ENCODE measurements around the gene VAV2.

The VAV2 gene

DNA sequence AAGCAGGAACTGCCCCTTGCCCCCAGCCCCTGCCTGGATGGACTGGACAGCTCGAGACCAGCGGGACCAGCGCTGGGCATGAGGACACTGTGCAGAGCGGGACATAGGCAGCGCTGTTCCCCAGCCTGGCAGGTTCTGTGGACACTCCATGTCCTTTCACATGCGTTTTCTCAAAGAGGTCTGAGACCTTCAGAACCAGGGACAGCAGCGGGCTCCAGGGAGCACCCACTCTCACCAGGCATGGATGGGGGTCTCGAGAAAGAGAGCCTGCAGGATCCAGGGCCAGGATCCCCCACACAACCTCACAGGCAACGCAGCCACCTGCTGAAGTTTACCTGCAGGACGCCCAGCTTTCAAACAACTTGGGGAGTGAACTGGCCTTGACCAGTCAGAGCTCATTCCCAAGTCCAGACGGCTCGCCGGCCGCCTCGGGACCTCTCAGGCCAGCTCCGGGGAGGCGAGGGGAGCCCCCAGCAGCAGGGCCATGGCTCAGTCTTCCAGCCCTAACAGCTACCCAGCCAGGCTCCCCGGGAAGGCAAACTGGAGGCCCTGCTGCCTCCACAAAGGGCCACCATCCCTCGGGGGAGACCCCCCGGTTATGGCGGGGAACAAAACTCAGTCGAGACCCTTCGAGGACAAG is 181.4 kb downstream of the VAV2 start:
- DNase-seq, result no peak

DNA sequence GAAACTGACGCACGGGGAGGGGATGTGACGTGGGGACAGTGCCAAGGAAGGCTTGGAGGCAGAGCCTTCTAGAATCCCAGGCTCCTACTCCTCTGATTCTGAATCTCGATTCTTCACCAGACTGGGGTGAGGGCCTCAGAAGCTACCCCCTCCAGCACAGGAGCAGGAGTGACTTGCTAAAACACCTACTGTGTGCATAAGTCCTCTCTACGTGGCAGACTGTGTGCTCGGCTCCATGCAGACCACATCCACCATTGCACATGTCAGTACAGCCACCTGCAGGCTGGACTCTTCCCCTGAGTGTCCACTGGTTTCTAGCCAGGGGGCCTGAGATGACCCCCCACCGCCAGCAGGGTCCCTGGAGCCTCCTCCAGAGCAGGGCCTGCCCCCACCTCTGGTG is 182.8 kb downstream of the VAV2 start:
- DNase-seq, result no peak

DNA sequence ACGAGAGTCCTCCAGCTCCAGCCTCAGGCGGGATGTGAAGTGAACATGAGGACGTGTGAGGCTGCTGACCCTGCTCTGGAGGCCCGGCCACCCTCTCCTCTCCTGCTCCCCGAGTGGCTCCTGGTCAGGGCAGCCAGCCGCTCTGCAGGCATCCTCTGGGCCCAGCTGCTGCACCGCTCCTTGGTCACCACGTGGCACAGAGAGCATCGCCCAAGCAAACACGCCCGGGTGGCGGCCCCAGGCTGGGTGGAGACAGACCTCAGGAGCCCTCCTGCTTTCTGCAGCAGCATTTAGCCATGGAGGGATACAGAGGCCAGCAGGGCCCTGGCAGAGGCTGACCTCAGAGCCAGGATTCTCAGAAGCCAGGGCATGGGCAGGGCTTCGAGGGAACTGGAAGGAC is 184.3 kb downstream of the VAV2 start:
- DNase-seq, result no peak

DNA sequence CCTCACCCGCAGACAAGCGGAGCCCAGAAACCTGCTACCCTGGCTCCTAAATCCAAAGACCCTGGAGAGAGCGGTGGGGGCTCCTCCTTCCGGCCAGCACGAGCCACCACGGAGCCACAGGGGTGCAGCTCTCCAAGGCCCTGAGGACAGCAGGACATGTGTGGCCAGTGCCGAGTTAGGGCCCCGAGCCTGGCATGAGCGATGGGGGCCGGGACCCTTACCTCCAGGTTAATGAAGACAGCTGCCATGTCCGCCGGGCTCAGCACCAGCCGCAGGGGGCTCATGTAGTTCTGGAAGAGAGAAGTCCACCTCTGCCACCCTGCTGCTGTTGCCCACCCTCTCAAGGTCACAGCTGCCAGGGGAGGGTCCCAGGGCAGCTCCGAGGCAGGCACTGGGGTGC is 185.1 kb downstream of the VAV2 start:
- no peak for DNase-seq

DNA sequence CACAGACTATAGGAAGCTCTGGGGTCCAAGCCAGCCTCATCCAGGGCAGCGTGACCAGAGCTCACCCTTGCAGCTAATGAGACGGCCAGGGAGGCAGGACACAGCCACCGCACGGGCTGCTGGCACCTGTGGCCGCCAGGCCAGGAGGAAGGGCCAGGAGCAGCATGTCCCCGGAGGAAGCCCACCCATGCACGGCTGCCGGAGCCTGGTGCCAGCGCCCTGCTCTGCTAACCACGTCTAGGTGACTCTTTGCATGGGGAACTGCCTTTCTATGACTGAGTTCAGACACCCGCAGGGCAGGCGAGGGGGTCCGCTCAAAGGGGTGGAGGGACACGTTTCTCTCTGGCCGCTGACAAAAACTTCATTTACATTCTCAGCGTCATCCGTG is 185.5 kb downstream of the VAV2 start:
- DNase-seq, result no peak

DNA sequence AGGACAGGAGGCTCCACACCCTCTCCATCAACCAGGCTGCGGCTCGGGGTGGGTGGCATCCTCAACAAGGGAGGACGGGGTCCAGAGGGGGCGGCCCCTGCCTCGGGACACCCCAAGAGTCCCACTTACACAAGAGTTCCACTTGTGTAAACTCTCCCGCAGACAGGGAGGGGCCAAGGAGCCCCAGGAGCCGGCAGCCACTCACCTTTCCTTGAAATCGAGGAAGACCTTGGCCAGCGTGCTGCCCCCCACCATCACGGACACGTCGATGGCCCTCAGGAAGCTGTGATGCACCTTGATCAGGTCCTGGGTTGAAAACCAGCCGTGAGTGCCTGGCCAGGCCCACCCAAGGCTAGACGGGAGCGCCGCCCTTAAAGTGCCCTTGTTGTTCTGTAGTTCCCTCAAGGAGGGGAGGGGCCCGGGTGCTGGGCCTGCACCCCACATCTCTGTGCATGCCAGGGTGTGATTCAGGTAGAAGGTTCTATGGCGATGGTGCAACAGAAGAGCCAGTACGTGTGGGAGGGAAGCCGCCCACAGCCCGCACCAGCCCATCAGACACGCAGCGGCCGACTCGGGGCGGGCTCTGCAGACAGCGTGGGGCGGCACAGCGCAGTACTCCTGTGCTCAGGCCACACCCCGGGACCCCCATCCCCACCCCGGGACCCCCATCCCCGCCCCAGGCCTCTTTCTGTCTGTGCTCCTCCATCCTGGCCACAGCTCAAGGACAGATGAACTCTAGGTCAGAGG is 186.1 kb downstream of the VAV2 start:
- no peak for DNase-seq

DNA sequence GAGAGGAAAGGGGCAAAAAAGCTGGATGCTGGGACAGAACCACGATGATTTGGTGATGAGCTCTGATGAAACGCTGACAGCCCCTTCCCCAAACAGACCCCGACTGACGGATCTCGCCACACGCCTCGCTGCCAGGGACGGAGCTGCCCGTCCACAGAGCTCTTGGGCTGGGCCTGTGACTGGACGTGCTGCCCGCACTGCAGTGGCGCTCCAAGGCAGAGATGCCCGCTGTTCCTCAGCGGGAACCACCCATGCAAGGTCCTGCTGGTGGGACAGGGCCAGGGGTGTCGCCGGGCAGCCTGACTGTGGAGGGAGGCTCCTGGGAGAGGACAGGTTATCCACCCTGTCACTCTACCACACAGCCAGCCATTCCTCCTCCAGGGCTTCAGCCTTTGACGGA is 187.9 kb downstream of the VAV2 start:
- DNase-seq, result no peak

DNA sequence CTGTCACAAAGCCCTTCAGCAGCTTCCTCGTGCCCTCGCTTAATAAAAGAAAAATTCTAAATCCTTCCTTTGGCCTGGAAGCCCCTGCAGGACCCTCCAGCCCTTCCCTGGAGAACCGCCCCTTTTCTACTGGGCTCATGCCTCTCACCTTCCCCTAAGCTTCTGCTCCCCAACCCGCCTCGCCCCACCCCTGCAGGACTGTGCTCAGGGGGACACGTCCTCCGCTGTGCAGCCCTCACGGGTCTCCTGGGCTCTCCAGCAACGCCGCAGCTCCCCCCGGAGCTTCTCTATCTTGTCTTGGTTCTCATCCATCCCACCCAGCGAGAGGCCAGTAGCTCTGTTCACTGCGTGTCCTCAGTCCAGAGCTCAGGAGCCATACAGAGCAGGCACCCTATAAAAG is 188.4 kb downstream of the VAV2 start:
- DNase-seq, result no peak

DNA sequence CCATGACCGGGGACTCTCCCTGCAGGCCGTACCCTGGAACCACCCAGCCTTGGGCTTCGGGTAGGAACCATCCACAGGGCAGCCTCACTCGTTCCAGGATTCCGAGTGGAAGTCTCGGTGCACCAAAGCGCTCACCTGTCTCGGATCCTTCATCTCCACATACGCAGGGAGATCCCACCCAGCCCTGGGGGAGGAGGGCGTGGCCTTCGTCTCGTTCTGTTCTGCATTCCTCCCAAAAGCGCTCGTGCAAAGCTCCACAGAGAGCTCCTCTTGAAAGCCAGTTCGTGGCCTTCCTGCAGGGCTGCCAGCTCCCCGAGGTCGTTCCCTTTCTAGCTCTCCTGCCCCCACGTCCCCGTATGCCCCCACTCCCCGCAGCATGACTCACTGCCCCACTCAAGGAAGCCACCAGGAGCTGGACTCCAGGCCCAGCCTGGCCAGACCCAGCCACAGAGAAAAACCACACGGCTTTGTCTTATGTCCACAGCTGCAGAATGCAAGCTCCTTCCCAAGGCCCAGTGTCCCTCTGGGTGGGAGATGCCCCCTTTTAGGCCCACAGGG is 189.0 kb downstream of the VAV2 start:
- DNase-seq, result no peak

DNA sequence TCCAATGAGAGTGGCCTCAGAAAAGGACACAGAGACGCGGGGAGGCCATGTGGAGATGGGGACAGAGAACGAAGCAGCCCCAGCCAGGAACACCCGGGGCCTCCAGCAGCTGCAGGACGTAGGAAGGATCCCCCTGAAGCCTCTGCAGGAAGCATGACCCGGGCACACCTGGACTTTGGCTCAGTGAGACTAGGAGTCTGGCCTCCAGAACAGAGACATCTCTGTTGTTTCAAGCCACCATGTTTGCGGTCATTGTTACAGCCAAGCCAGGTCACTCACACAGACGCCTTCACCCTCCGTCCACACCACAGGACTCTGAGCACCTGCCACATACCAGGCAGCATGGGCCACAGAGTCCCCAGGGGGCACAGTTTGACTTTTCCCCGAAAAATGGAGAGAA is 190.4 kb downstream of the VAV2 start:
- DNase-seq, result no peak

DNA sequence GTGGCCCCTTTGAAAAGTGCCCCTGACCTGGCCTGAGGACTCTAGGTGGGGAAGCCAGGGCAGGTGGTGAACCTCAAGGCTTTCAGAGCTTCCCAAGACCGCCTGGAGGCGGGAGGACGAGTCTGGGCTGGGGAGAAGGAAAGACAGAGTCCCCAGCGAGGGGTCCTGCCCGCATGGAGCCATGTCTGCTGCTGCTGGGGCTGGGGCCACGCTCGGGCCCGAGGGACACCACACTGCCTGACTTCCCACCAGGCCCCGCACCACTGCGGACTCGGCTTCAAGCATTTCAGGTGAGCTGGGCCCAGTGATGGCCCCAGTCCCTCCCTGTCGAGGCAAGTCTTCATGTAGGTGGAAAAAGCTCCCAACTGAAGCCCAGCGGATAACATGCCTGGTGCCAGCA is 191.9 kb downstream of the VAV2 start:
- no peak for DNase-seq

DNA sequence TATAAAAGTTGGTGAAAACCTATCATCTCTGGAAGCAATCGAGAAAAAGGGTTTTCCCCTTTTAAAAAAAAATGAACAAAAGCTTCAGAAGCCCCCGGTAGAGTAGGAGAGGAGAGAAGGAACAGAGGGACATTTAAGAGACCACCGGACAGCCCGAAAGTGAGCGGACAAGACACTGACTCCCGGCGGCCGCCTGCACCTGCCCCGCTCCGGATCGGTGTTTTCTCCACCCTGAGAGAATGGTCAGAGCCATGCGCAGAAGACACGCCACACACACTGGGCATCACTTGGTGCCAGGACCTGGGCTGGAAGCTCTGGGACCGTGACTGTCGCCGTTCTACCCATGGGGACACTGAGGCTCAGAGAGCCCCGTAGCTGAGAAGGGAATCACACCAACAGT is 192.4 kb downstream of the VAV2 start:
- no peak for DNase-seq

DNA sequence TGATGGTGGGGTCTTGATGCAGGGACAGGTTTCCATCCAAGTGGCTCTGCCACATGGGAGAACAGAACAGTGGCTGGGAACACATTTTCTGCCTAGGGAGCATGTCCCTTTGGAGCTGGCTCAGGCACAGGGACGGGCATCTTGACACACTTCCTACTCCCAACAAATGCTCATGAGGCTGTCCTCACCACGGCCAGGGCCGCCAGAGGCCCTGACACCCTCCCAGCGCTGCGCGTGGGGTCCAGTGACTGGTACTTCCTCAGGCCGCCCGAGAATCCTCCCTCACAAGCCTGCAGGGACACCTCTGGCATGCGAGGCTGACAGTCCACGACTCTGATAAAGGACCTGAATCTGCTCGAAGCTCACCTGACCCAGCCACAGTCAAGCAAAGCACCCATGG is 193.0 kb downstream of the VAV2 start:
- no peak for DNase-seq

DNA sequence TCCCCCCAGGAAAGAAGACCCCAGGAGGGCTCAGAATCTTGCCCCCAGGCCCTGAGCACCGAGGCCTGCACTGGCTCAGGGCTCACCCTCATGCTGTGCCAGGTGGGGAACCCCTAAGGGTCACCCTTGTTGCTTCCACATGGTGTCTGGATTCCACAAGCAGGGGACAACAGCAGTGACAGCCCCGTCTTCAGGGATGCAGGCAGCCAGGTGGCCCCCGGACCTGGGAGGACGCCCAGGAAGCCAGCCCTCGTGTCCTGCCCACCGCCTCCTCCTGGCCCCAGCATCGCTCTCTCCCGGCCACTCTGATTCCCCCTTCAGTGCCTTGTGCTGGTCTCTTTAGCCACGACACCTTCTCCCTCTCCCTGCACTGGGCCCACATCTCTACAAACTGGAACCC is 194.0 kb downstream of the VAV2 start:
- DNase-seq, result no peak

DNA sequence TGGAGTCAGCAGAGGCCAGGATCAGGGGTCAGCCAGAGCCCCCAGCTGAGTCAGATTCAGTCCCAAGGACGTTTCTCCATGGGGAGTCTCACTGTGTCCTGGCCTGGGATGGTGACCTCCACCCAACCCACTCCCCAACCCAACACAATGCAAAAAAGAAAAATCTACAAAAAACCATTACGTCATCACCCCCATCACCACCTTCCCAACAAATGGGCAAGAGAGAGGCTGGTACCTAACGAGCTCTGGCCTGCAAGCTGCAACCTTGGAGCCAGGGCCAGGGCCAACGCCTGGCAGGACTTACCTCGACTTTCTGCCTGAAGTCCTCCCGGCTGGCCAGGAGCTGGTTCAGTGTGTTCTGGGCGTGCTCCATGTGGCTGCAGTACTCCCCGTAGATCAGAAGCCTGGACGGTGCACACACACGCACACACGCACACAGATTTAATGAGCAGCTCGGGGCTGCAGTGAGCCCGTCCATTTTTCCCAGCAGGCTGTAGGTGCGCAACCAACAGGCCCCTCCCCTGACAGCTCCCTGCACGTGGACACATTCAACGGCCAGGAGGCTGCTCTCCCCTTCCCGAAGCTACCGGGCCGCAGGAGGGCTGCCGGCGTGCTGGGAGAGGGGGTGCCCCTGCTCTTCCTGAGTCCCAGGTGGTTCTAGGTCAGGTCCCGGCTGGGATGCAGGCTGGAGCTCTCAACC is 194.6 kb downstream of the VAV2 start:
- DNase-seq, result no peak

DNA sequence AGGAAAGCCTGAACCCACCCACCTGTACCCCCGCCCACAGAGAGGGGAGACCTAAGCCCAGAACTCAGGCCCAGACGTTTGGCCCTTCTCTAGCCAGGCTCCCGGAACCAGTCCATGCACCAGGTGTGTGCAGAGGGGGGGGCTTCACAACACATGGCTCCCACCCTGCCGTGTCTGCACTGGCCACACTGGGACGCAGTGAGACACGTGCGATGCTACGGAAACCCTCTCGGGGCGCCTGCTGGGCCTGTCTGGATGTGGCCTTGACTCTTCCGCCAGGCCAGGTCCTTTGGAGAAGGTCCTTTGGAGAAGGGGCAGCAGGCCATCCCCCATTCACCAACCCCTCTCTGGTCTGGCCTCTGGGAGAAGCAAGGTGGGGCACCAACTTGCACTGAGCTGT is 195.6 kb downstream of the VAV2 start:
- DNase-seq, result no peak

DNA sequence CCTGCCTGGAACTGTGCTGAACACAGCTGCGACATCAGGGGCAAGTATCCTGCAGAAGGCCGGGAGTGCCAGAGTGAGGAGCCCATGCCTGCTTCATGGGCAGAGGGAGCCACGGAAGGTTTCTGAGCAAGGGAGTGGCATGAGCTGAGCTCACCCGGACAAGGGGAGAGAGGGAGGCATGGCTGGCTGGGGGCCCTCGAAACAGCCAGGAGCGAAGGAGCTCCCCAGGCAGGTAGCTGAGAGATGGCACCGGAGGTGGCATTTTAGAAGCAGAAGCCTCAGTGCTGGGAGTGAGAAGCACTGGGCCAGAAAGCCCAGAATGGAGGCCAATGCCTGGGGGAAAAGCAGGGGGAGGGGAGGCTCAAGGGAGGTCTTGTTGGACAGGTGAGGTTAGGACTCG is 197.1 kb downstream of the VAV2 start:
- no peak for DNase-seq

DNA sequence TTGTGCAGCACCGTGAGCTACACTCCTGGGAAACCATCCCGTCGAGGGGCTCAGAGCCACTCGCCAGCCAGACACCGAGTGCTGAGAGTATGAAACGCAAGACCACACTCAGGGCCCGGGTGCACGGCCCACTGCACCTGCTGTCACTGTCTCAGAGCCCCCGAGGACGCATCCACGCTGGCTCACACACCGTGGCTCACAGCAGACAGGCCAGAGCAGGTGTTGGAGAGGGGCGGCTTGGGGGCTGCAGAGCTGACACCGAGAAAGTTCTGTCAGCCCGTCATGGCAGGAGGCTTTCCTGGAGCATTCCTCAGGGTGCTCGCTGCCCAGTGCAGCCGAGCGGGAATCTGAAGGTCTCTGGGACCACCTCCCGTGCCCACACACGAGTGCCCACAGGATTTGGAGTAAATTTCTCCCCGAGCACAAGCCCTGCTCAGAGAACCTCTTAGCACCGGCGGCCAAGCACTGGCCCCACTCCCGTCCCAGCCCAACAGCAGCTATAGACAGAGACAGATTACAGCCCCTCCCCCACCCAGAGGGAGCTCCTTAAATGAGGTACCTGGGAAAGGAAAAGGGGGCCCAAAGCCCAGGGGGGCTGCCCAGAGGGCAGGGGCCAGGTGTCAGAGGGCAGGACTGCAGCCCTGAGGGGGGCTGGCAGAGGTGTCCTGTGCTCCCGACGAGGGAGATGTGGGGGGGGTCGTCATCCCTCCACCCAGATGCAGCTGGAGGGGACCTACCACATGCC is 197.9 kb downstream of the VAV2 start:
- no peak for DNase-seq

DNA sequence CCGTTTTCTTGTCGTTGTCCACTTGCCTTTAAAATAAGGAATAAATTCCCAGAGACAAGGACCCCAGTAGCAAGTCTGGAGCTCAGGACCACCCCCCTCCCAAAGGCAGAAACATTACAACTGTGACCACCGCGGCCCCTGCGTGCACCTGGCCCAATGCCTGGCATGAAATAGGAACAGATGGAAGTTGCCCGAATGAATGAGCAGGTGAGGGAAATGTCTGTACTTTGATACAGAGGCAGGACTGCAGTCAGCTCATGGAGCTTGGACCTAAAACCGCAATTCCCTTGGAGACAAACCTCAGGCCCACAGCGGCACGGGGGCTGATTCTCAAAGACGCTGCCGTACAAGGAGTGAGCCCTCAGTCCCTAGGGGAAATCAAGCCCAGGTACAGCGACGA is 198.7 kb downstream of the VAV2 start:
- no peak for DNase-seq

DNA sequence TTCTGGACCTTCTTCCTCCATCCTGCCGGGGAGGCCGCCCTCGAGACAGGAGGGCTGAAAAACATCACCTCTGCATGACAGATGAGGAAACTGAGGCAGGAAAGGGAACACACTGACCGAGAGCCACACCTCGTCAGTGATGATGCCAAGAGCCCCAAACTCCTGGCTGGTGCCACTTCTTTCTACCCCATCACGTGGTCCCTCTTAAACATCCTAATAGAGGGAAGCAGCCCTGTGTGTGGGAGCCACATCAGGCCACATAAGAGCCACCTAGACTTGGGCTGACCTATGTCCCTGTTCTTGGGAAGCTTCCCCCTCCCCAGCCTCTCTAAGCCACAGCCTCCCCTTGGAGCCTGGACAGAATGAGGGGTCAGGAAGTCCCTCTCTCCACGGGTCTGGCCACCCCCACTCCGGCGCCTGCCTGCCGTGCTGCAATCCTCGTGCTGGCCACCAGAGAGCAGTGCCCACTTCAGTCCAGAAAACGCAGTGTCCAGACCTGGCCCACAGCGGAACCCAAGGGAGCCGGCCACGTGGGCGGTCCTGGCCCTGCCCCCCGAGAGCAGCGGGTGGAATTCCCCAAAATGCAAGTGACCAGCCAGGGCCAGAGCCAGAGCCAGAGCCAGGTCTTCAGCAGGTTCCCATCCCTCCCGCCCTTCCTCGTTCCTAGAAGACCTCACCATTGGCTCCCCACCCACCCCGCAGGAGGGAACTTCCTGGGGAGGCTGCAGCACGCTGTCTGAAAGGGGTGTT is 199.2 kb downstream of the VAV2 start:
- DNase-seq, result peak; percentile 40

DNA sequence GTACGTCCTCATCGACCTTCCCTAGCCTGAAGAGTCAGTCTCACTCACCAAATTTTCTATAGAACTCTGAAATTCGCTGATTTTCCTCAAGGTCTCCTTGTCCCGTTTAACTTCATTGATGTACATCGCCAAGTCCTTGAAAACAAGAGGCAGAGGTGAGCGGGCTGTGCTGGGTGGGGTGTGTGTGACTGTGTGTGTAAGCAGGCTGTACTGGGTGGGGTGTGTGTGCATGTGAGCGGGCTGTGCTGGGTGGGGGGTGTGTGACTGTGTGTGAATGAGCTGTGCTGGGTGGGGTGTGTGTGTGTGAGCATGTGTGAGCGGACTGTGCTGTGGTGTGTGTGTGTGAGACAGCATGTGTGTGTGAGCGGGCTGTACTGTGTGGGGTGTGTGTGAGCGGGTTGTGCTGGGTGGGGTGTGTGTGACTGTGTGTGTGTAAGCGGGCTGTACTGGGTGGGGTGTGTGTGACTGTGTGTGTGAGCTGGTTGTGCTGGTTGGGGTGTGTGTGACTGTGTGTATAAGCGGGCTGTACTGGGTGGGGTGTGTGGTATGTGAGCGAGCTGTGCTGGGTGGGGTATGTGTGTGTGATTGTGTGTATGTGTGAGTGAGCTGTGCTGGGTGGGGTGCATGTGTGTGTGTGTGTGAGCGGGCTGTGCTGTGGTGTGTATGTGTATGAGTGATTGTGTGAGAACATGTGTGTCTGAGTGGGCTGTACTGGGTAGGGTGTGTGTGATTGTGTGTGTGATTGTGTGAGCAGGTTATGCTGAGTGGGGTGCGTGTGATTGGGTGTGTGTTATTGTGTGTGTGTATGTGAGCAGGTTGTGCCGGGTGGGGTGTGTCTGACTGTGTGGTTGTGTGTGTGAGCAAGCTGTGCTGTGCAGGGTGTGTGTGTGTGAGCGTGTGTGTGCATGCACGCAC is 200.1 kb downstream of the VAV2 start:
- DNase-seq, result no peak

DNA sequence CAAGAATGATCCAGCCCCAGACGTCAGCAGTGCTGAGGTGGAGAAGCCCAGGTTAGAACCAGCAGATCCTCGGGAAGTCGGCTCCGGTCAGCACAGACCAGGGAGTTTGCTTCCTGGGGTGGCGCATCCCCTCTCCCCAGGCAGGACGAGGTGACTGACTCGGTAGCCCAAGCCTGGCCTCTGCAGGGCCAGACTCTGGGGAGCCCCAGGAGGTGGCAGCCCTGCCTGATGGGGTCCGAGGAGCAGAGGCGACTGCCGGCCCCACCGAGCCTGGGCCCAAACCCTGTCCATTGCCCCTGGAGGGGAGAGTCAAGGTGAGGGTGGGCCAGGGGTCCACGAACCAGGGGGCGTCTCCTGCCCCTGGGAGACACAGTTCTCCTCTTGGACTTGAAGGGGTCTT is 201.1 kb downstream of the VAV2 start:
- no peak for DNase-seq

All from activated gamma-delta T cell treated with Interleukin-2 at 50 U/mL for 16 hours (primary cell).